Stomach (tissue), 4 donors: ENCODE data around the gene CIAO2A.

Experiments
- POLR2A ChIP-seq, 4 donors: fragments of 450-650 bp; IDR thresholded peaks; one replicate each; pipeline ENCODE4 v1.6.1; 2016; ENCODE audit warnings: antibody characterized with exemption in 4 of 4, control low read depth in 2 of 4, mild to moderate bottlenecking in 1 of 4, moderate library complexity in 1 of 4
- TF ChIP-seq, protein P1 (sequence below), 7 experiments: fragments of 450-650 bp in 4 of 7; fragments of 200-600 bp in 3 of 7; sonication (generic) in 3 of 7; IDR thresholded peaks; one replicate each; pipeline ENCODE4 v1.5.1; 2016 to 2019; ENCODE audit warnings: antibody characterized with exemption in 7 of 7, control low read depth in 2 of 7, mild to moderate bottlenecking in 1 of 7

DNA sequence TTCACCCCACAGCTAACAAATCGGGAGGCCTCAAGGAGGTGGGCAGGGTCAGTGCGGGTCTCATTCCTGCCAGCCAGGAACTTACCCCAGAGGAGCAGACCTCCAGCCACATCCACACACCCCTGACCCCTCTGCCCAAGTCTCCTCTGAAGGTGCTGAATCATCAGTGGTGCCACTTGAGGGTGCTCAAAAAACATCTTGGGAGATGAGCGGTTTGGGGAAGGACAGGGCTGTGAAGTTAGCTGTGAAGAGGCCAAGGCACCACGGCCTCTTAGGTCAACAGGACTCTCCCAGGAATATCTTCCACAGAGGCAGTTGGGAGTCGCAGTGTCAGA is 48.6 kb downstream of the CIAO2A start:
- TF ChIP-seq, protein P1, sequence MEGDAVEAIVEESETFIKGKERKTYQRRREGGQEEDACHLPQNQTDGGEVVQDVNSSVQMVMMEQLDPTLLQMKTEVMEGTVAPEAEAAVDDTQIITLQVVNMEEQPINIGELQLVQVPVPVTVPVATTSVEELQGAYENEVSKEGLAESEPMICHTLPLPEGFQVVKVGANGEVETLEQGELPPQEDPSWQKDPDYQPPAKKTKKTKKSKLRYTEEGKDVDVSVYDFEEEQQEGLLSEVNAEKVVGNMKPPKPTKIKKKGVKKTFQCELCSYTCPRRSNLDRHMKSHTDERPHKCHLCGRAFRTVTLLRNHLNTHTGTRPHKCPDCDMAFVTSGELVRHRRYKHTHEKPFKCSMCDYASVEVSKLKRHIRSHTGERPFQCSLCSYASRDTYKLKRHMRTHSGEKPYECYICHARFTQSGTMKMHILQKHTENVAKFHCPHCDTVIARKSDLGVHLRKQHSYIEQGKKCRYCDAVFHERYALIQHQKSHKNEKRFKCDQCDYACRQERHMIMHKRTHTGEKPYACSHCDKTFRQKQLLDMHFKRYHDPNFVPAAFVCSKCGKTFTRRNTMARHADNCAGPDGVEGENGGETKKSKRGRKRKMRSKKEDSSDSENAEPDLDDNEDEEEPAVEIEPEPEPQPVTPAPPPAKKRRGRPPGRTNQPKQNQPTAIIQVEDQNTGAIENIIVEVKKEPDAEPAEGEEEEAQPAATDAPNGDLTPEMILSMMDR (IDR thresholded peaks at IDR 0.05), result no peak
- TF ChIP-seq POLR2A (IDR thresholded peaks at IDR 0.05), result no peak
